ENCODE measurements around the gene YPEL5. TPM values are rescaled to one million over a fixed set of nuclear protein-coding genes. Genes with fewer than 3 reads are reported as not detected.

The YPEL5 gene
- total RNA-seq, 1 donor, result 102 TPM

DNA sequence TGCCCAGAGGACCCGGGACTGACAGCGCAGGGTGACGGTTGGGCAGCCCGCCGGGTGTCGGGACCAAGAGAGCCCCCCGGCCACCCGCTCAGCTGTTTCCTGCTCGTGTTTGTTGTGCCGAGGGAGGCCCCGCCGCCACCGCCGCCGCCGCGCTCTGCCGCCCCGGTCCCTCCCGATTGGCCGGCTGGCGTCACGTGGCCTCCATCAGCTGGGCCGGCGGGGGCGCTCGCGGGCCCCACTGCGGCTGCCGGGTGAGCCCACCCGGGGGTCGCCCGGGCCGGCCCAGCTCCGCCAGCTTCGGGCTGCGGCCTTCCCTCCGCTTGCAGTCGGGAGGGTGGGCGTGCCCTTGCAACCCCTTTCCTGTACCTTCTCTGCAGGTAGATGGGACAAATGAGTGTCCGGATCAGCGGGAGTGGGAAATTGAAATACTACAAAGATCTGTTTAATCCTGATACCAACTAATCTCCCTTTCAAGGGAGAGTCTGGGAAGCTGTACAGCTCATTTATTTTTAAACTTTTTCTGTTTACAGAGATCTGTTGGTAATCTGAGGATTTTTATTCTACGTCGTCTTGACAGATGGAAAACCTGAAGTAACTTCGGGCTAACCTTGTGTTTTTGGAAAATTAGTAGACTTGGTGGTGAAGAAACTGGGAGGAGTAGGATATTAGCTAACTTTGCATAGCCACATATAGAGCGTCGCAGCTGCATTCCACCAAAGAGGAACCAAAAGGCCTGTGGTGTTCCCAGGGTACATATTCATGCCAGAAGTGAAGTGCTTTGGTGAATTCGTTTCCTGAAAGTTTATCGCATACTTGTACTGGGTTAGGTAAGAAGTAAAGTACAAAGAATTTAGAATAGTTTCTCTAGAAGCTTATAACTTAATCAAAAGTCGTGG, 1.2 kb downstream of the YPEL5 start:
- peak overlapping the region; percentile 79 for H3K4me3 ChIP-seq (ENCODE audit: low read depth, low read length)
- no peak for TF ChIP-seq CTCF (IDR thresholded peaks at IDR 0.05; ENCODE audit: insufficient read depth, low read length)

GRCh38 chr2:30148850-30149249, 2.0 kb downstream of the YPEL5 start:
- H3K4me3 ChIP-seq (ENCODE audit: low read depth, low read length), result no peak overlapping the region
- no peak for TF ChIP-seq CTCF (IDR thresholded peaks at IDR 0.05; ENCODE audit: insufficient read depth, low read length)
- DNase-seq (ENCODE audit: low read depth), result no peak

More for the DNA sequence above, 1.2 kb downstream of the YPEL5 start:
- peak; percentile 45 for DNase-seq (ENCODE audit: low read depth)

DNA sequence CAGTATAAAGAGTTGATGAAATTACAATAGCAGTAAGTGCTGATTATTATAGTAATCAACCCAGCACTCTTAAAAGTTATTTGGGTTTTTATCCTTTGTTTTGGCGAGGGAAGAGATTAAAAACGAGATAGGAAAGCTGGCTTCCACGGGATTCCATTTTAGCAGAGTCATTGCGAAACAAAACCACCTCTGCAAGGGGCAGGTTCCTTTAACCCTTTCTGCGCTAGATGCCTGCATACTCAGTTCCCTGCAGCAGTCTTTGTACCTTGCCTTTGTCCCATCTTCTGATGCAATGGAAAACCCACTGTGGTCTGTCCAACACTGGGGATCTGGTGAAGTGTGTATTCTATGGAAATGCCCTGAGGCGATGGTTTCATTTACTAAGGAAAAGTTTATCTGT, 2.7 kb downstream of the YPEL5 start:
- no peak for TF ChIP-seq CTCF (IDR thresholded peaks at IDR 0.05; ENCODE audit: insufficient read depth, low read length)
- H3K4me3 ChIP-seq (ENCODE audit: low read depth, low read length), result no peak overlapping the region
- DNase-seq (ENCODE audit: low read depth), result no peak

- no peak overlapping the region for H3K4me3 ChIP-seq (ENCODE audit: low read depth, low read length)
- DNase-seq (ENCODE audit: low read depth), result no peak
- TF ChIP-seq CTCF (IDR thresholded peaks at IDR 0.05; ENCODE audit: insufficient read depth, low read length), result no peak
These were observed 3.2 kb downstream of the YPEL5 start for GRCh38 chr2:30149976-30150375.

DNA sequence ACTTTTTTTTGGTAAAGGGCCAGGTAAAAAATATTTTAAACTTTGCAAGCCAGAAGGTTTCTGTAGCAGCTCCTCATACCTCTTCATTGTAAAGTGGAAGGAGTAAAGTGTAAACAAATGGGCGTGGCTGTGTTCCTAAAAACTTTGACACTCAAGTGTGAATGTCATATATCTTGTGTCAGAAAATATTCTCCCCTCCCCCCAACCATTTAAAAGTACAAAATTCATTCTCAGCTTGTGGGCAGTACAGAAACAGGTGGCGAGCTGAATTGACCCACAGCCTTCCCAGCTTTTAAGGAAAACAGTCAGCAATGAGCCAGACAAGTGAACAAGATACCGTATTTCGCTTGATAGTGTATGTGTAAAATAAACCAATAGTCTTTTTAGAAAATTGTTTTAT, 4.0 kb downstream of the YPEL5 start:
- peak; percentile 11 for DNase-seq (ENCODE audit: low read depth)
- no peak for TF ChIP-seq CTCF (IDR thresholded peaks at IDR 0.05; ENCODE audit: insufficient read depth, low read length)

GRCh38 chr2:30152385-30152784, 5.6 kb downstream of the YPEL5 start:
- no peak for TF ChIP-seq CTCF (IDR thresholded peaks at IDR 0.05; ENCODE audit: insufficient read depth, low read length)
- no peak for DNase-seq (ENCODE audit: low read depth)
- H3K4me3 ChIP-seq (ENCODE audit: low read depth, low read length), result no peak overlapping the region

More for the DNA sequence above, 4.0 kb downstream of the YPEL5 start:
- H3K4me3 ChIP-seq (ENCODE audit: low read depth, low read length), result no peak overlapping the region
